GM21723 (cell line): ENCODE data around the gene MAB21L1.

Source experiments
- ATAC-seq: cut with Tn5 transposase; IDR thresholded peaks from one replicate; pipeline ENCODE4 v1.9.1; 2021; ENCODE audit warnings: mild to moderate bottlenecking, moderate library complexity; ENCODE audit not compliant: unreplicated experiment

MAB21L1 gene

GRCh38 chr13:35475960-35476943, at the start of gene MAB21L1:
Gene MAB21L1, minus strand, starts transcription at chr13:35476689. Its CDS starts 551 bp downstream, at chr13:35476138.
- no peak for ATAC-seq

DNA sequence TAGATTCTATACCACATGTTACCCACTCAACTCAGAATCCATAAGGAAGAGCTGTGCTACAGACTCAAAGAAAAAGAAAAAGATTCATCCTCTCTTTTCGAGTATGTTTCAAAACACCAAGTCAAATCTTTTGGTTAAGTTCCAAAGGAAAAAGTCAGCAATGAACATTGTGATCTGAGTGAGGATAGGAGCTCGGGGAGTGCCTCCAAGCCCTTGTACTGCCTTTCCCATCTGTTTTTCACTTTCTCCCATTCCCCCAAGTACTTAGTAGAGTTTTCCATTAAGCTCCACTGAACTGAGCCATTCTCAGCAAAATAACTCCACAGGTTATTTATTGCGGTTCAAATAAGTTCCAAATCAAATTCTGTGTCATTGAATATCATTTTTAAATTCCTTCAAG, 47.7 kb upstream of the MAB21L1 start:
- no peak for ATAC-seq

DNA sequence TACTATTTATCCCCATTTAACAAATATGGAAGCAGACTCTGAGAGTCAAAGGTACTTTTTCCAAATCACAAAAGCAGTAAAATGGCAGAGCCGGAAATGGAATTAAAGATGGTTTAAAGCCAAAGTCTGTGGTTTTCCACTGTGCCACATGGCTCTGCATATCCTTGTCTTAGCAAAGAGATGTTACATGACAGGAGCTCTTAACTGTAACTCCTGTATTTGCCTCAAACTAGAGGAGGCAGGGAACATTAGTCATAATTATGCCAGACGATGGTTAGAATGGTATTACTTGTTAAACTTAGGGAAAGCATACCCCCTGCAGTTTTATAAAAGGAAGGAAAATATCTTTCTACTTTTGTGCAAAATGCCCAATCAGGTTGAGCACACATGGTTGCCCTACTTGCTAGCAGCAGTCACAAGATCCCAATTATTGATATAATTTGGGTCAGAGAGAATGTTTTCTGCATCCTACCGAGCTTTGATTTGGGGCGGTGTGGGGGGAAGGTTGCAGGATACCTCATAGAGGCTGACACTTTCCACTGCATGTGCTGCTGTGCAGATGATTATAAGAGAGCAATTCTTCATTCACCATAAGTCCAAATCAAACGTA, 42.0 kb upstream of the MAB21L1 start:
- no peak for ATAC-seq

DNA sequence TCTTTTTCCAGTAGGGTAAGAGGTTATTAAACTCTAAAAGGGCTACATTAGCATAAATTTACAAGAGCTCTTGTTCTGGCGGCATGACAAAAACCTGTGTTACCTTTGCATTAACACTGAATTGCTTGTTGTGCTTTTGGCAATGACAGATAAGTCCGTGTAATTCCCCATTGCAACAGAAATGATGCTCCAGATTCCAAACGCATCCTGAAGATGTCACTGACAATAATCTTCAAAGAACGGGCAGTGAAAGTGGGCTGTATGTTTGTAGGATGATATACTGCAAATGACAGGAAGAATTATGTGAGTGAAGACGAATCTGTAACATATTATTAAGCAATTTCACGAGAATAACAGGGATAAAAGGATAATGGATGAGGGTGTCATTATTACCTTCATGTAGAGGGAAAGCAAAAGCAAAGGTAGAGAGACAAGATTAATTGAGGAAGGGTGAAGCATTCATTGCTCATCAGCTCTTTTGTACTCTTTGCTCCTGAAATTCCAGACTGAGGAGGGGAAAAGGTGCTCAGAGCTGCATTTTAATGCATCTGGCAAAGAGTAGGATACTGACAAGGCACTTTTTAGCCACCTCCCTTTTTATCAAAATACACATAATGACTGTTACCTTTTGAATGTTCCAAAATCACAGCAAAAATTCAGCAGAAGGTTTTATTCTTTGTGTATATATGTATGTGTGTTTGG, 38.5 kb upstream of the MAB21L1 start:
- no peak for ATAC-seq

DNA sequence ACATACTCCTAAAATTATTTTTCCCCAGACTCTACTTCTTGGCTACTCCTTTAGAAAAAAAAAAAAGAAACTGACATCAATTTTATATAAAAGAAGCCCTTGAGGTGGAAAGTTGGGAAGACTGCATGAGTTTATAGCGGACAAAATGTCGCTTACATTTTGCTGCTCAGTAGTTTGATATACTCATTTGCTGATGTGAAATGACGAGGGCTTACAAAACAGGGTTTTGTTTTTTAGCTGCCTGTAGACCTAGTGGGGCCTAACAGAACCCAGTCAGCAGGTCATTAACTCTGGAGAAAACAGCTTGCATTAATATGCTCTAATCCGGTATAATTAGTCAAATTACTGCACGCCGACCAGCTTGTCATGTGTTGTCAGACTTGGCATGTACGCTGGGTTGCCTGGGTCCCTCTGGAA, 37.6 kb upstream of the MAB21L1 start:
- no peak for ATAC-seq

GRCh38 chr13:35512271-35512920, 35.9 kb upstream of the MAB21L1 start:
- no peak for ATAC-seq

DNA sequence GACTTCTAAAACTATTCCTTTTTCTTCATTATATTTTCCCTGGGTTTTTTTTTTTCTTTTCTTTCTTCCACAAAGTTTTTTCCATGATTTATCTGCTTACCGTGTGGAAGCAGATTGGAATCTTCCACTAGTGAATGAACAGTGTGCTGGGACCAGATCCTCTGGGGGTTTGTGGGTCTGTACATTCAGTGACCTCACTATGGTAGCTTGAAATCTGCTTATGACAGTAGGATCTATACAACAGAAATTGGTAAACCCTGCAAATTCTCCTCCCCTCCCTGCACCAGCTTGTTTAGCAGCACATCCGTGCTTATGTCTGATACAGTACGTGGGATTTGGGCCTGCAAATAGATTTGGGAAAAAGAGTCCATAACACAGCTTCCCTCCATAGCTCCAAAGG, 26.0 kb upstream of the MAB21L1 start:
- no peak for ATAC-seq

GRCh38 chr13:35501661-35502235, 25.3 kb upstream of the MAB21L1 start:
- ATAC-seq: no peak

DNA sequence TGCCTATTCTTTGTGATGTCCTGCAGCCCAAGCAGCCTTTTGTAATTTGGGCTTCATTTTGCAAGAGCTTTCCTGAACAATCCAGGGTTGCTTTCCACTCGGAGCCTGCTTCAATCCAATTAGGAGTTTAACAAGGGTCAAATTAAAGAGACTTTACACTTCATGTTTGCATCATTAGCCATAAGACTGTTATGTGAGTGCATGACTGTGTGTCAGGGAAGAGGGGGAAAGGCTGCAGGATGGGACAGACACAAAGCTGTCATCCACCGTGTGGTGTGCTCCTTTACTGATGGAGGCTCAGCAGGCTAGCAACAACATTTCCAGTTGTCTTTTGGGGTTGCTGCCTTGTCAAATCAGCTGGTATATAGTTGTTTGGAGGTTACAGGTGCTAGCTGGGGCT, 23.7 kb upstream of the MAB21L1 start:
- no peak for ATAC-seq

DNA sequence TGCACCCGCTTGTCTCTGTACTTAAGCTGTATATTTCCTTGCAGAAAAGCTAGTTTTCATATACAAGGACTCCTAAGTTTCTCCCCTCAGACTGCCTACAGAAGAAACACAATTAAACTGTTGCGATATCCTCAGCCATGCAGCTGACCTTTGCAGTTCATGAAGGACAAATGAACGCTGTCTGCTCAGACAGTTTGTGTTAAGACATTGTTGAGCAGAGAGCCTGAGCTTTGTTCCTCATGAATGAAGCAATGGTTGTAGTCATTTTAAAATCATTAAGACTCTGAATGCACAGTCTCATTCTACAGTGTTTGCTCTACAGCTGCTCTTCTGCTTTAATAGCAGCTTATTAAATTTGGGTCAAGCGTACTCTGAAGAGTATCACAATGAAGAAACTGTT, 23.2 kb upstream of the MAB21L1 start:
- ATAC-seq: no peak

GRCh38 chr13:35499196-35499662, 22.7 kb upstream of the MAB21L1 start:
- no peak for ATAC-seq

GRCh38 chr13:35498231-35498630, 21.7 kb upstream of the MAB21L1 start:
- no peak for ATAC-seq

DNA sequence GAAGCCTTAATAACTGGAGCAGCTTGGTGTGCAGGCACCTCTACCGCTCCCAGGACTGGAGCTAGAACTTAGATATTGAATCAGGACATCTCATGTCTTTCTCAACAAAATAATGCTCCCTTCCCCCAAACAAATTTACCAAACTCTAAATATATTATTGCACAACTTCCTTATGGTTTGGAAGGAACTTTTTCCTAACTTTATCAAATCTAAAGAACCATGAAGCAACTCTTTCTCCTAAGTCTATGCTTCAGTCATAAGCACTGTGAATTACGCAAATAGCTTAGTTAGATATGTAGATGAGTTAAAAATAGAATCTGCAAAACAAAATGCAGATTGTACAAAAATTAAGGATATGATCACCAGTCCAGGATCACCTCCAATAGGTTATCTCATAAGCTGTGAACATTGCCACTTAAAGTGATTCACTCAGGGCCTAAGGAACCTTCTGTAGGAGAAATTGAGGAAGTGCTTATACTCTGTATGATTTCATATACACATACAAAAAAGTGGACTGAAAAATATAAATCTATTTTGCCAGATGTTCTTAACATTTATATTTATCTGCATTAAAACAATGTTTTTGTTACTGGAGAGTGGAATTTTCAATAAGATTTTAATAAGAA, 20.4 kb upstream of the MAB21L1 start:
- no peak for ATAC-seq

DNA sequence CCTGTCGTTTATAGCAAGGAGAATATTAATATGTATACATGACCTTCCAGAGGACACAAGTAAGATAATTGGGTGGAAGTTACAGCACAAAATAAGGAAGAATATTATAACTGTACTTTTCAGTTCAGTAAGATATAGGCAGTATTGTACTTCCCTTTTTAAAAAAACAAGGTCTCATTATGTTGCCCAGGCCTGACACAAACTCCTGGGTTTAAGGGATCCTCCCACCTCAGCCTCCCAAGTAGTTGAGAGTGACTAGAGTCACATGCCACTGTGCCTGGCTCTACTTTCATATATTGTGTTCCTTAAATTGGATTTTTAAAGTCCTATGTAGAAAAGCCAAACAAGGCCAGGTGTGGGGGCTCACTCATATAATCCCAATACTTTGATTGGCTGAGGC, 19.5 kb upstream of the MAB21L1 start:
- ATAC-seq: no peak

- no peak for ATAC-seq
Observed at GRCh38 chr13:35489050-35489449, 12.6 kb upstream of the MAB21L1 start.

DNA sequence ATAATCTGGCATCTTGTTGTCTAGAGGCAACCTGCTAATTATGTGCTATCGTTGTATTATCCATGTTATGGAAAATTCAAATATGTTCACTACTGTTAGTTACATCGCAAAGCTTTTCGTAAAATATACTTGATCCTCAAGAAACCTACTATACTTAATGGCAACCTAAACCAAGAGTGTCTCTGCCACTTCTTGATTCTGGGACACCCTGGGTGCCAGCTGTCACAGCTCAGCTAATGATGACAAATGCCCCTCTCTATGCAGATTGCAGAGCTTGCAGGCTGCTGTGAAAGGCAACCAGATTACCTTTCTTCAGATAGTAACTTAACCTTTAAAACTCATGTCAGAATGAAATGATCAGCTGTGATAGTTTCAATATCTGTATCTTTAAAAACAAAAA, 8.9 kb upstream of the MAB21L1 start:
- no peak for ATAC-seq

DNA sequence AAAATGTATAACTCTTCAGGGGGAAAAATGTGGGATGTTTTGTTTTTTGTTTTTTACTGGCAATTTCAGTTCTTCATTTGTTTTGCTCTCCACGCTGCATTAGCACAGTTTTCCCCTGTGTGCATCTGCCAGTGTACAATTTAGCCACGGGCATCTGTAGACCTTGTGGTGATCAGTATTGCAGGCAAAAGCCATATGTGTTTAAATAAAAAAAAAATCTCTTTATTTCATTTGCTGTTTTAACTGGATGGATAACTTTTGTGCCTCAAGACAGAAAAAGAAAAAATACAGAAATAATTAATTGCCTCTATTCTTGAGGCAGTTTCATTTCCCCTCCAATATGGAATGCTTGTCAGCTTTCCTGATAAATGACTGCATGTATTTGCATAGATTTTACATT, 7.9 kb upstream of the MAB21L1 start:
- ATAC-seq: no peak

GRCh38 chr13:35483761-35484160, 7.3 kb upstream of the MAB21L1 start:
- ATAC-seq: no peak

- ATAC-seq: no peak
Observed at GRCh38 chr13:35482527-35482926, 6.0 kb upstream of the MAB21L1 start.

DNA sequence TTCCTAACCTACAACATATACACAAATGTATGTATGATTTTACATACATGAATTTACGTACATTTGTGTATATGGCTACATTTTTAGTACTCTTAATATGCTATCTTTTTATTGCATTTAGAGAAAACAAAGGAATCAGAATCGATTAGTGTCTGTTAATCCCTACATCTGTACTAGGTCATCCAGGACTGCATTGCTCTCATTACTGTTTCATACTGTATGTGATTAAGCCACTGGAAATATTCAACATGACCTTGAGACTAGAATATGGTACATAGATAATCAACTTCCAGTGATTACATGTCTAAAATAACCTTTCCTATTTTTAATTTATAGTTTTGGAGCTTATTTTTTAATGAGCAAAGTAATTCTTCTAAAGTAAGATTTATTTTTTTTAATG, 5.3 kb upstream of the MAB21L1 start:
- no peak for ATAC-seq
